Stimulated activated CD4-positive, alpha-beta T cell treated with anti-CD3 and anti-CD28 coated beads, Interleukin-4, amount 100 ng/mL, for 1 hour (primary cell): ENCODE data around the gene DENND2A.
"Not testable (repeated sequence)": the region's sequence is repeated elsewhere in the genome, so short reads cannot be mapped to it uniquely, and the experiment has no call there.

ENCODE experiments used
- DNase-seq: peaks from one replicate; pipeline ENCODE4 v3.0.0-alpha.2; 2020

The DENND2A gene, protein sequence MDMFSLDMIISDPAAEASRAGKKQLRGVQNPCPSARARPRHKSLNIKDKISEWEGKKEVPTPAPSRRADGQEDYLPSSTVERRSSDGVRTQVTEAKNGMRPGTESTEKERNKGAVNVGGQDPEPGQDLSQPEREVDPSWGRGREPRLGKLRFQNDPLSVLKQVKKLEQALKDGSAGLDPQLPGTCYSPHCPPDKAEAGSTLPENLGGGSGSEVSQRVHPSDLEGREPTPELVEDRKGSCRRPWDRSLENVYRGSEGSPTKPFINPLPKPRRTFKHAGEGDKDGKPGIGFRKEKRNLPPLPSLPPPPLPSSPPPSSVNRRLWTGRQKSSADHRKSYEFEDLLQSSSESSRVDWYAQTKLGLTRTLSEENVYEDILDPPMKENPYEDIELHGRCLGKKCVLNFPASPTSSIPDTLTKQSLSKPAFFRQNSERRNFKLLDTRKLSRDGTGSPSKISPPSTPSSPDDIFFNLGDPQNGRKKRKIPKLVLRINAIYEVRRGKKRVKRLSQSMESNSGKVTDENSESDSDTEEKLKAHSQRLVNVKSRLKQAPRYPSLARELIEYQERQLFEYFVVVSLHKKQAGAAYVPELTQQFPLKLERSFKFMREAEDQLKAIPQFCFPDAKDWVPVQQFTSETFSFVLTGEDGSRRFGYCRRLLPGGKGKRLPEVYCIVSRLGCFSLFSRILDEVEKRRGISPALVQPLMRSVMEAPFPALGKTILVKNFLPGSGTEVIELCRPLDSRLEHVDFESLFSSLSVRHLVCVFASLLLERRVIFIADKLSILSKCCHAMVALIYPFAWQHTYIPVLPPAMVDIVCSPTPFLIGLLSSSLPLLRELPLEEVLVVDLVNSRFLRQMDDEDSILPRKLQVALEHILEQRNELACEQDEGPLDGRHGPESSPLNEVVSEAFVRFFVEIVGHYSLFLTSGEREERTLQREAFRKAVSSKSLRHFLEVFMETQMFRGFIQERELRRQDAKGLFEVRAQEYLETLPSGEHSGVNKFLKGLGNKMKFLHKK

GRCh38 chr7:140640727-140641523 is at the start of gene DENND2A:
DENND2A (minus strand) TSS chr7:140640813; CDS start chr7:140602397, 38,416 bp downstream.
- peak; percentile 13 for DNase-seq

GRCh38 chr7:140689199-140690152 is 48.9 kb upstream of the DENND2A start:
- DNase-seq = no peak

DNA sequence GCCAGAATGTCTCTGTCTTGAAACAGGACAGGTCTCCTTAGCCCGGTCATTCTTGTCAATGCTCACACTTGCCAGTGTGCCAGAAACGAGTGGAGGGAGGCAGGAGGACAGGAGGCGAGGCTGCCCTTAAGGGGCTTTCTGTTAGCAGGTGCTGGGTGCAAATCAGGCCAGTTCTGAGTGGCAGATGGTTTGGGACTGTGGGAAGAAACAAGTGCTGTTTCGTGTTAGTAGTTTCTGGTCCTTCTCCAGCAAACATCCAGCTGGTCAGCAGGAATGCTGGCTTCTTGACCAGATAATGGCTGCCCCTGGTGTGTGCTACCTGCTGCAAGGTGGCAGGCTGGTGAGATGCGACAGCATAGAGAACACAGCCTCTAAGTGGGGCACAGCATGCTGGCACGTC is 47.7 kb upstream of the DENND2A start:
- DNase-seq = no peak

DNA sequence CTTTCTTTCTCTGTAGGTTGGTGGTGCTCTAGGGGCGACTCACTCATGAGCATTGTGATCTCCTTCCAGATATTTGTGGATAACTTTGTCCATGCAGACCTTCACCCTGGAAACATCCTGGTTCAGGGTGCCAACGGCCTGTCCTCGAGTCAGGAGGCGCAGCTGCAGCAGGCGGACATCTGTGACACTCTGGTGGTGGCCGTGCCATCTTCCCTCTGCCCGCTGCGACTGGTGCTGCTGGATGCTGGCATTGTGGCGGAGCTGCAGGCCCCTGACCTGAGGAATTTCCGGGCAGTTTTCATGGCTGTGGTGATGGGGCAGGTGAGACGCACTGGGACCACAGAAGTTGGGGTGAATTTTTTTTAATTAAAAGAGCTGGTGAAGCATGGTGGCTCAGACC is 46.3 kb upstream of the DENND2A start:
- no peak for DNase-seq

DNA sequence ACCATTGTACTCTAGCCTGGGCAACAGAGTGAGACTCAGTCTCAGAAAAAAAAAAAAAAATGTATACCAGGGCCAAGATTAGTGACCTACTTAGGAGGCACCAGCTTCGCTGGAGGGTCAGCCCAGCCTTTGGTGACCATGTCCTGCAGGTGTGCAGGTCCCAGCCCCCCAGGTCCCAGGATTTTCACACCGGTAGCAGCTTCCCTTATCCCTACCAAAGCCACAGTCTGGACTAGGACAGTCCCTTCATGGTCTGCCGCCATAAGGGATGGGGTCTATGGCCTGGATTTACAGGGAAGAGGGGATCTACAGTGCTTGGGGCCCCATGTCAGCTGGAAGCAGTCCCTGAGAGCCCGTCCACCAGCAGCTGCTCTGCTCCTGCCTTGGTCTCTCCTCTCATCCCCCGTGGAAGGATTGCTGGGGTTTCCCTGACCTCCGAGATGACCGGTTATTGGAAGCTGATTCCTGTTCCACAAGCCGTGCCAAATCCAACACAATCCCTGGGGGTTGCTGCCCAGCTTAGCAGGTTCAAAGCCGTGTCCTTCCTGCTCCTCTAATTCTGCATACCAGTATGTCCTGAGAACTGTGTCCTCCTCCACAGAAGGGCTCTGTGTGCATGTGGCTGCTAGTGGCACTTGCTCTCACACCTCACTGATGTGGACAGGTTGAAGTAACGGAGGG is 44.9 kb upstream of the DENND2A start:
- no peak for DNase-seq

DNA sequence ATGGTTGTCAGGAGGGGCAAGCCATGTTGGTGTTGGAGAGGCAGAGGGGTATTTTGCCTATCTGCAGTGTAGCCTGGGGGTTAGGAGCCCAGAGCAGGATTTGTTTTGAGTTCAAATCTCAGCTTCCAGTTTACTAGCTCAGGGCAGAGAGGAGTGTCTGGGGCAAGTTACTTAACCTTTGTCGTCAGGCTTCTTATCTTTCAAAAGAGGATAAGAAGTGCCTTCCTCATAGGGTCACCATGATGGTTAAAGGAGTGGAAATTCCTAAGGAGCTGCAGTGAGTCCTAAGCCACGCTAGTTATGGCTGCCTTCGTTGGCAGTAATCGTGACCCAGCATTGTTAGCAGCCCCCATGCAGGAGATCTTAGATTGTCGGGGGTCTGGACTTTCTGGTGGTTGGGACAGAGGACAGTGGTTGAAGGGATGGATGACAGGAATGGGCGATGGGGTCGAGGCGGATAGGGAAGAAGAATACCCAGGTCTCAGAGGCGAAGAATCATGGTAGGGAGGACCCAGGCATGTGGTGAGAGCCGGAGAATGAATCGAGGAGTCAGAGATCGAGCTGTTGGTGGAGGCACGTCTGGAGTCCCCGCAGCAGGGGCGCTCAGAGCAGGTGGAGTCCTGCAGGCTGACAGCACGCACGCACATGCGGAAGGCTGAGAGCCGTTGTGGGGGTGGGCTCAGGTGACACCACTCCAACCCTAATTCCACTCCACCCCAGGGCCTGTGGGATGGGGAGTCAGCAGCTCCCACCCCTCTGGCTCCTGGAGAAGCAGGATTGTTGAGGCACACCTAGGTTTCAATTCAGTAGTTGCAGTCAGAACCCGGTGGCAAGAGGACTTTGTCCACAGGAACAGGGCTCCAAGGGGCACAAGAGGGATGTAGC is 43.7 kb upstream of the DENND2A start:
- no peak for DNase-seq

GRCh38 chr7:140683657-140684056 is 43.0 kb upstream of the DENND2A start:
- no peak for DNase-seq

DNA sequence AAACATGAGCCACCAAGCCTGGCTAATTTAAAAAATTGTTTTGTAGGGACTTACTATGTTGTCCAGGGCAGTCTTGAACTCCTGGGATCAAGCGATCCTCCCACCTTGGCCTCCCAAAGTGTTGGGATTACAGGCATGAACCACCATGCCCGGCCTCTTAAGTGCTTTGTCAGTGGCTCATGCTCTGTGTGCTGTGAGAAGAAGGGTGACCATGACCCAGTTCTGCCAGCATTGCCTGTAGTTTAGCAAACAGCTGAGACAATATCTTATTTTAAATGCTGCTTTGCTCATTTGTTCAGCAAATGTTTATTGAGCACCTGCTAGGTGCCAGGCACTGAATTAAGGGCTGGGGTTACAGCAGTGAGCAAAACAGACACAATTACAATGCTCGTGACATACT is 41.2 kb upstream of the DENND2A start:
- DNase-seq = no peak

DNA sequence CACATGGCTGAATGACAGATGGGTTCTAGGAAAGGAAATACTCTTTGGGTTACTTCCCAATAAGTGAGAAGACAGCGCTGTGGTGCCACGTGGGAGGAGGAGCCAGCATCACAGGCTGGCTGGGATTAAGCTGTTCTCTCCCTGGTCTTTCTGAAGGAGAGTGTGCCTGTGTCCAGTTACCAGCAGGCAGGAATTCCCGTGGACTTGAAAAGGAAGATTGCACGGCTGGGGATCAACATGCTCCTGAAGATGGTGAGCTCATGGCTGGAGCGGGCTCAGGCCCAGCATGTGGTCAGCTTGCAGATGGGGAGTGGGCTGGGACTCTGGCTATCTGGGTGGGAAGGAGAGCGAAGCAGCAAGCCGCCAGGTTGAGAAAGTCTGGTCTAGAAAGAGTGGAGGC is 40.3 kb upstream of the DENND2A start:
- no peak for DNase-seq

DNA sequence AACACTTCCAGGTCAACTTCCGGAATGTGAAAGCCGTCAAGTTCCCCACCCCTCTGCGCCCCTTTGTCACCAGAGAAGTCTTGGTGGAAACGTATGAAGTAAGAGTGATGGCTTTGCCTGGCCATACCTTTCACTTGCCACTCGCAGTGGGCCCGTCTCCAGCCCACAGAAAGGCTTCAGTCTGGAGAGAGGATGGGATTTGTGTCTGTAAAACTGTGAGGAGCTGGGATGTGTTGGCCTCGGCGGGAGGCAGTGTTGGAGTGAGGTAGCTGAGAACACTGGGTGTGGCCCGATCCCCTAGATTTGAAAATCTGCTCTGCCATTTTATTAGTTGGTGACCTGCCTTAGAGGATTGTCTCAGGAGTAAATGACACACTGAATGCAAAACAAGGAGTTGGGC is 38.6 kb upstream of the DENND2A start:
- DNase-seq = no peak

- DNase-seq = no peak
Measured at GRCh38 chr7:140678816-140679130, 38.2 kb upstream of the DENND2A start.

GRCh38 chr7:140678081-140678815 is 37.6 kb upstream of the DENND2A start:
- DNase-seq = no peak

DNA sequence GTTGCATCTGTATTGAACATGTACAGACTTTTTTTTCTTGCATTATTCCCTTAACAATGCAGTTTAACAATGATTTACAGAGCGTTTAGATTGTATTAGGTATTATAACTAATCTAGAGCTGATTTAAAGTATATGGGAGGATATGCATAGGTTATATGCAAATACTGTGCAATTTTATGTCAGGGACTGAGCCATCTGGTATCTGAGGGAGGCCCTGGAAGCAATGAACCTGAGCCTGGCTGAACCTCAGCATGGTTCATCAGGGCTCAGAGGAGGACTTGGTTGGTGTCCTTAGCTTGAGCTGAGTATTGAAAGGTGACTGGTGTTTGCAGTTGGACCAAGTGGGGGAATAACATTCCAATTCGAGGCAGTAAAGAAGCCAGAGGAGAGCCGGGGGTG is 36.9 kb upstream of the DENND2A start:
- DNase-seq = no peak

- not testable (repeated sequence) for DNase-seq
Measured at GRCh38 chr7:140676956-140677355, 36.3 kb upstream of the DENND2A start.

DNA sequence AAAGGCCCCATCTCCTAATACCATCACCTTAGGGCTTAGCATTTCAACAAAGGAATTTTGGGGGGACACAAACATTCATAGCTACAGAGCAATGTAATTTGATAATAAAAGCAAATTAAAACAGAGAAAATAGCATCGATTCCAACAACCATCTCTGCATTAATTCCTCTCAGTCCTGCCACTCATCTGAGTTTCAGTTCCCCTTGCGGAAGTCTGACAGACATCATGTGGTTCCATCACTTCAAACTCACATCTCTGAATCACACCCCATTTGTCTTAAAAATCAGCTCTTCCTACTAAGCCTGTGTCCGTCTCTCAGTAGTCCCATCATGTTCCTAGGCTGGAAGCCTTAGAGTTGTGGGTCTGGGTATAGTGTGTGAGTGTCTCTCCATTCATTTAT is 35.7 kb upstream of the DENND2A start:
- DNase-seq = no peak

DNA sequence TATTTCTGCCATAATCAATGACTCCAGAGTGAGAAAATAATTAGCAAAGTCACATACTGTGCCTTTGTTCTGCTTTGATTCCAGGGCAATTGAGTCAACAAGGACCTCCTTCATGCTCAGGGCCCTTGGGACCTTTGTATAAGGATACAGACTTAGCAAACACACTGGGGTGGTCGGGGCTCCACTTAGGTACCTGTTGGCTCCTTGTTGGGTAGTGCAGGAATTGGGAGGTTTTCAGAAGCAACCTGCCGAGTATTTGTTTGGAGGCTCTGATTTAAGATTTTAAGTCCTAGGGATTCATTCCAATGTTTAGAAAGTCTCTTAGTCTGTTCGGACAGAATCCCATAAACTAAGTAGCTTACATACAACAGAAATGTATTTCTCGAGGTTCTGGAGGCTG is 35.1 kb upstream of the DENND2A start:
- no peak for DNase-seq

DNA sequence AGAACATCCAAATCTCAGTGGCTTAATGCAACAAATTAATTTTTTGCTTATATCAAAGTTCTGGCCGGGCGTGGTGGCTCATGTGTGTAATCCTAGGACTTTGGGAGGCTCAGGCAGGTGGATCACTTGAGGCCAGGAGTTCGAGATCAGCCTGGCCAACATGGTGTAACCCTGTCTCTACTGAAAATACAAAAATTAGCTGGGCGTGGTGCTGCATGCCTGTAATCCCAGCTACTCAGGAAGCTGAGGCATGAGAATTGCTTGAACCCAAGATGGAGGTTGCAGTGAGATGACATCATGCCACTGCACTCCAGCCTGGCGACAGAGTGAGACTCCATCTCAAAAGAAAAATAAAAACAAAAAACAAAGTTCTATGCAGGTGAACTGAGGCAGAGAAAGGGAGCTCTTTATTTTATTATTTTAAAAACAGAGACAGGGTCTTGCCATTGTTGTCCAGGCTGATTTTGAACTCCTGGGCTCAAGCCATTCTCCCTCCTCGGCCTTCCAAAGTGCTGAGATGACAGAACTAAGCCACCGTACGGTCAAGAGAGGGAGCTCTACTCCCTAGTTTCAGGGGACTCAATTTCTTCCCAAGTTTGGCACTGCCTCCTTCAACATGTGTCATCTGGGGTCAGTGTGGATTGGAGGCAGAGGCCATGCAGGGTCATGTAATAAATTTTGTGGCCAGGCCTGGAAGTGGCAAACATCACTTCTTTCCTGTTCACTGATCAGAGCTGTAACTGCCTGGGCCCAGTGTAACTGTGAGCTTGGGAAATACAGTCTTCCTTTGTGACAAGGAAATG is 34.5 kb upstream of the DENND2A start:
- no peak for DNase-seq

DNA sequence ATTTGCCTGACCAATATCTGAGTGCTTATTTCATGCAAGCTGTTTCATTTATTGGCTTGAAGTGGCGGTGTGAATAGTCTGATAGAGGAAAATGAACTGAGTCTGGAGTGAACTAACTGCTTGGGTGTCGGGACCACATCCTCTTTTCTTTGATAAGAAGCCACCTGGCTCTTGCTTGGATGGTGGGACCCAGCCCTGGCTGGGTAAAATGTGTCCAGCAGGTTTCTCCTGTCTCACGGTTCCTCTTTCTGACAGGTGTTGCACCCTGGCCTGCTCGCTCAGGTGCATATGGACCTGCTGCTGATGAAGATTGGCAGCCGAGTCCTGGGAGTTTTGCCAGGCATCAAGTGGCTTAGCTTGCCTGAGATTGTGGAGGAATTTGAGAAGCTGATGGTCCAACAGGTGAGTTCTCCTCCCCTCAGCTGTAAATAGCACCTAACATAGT is 33.8 kb upstream of the DENND2A start:
- DNase-seq = no peak

DNA sequence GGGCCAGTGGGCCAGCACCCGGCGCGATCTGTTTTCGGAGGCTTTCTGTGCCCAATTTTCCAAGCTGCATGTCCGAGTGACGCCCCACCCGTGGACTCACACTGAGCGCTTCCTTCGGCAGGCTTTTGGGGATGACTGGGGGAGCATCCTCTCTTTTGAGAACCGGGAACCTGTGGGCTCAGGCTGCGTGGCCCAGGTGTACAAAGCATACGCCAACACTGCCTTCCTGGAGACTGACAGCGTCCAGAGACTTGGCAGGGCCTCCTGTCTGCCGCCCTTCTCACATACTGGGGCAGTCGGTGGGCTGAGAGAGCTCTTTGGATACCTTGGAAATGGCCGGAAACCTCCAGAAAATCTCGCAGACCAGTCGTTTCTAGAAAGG is 33.2 kb upstream of the DENND2A start:
- DNase-seq = no peak
